Stomach (tissue), 9 donors: ENCODE measurements around the gene IRF2. TPM values are rescaled to one million over a fixed set of nuclear protein-coding genes. Genes with fewer than 3 reads are reported as not detected.

Experiments used
- DNase-seq, 2 donors: peaks; one replicate each; pipeline versions ENCODE4 v3.0.0 to v3.0.0-alpha.2; 2013 to 2019
- H3K27ac ChIP-seq, 5 donors: fragments of 200-600 bp in 4 of 5; sonication (generic) in 4 of 5; one replicate each; pipeline ENCODE4 v1.5.1; 2013 to 2019; ENCODE audit warnings: mild to moderate bottlenecking in 1 of 5, moderate library complexity in 1 of 5
- H3K27me3 ChIP-seq, 3 donors: fragments of 200-600 bp; sonication (generic); one replicate each; pipeline ENCODE4 v1.5.1; 2017 to 2019; ENCODE audit warnings: mixed run types in 1 of 3
- H3K36me3 ChIP-seq, 4 donors: fragments of 200-600 bp; sonication (generic); 1 replicate in 3 of 4; 2 replicates in 1 of 4; pipeline ENCODE4 v1.5.1; 2016 to 2019
- H3K4me1 ChIP-seq, 4 donors: fragments of 200-600 bp; sonication (generic); one replicate each; pipeline ENCODE4 v1.5.1; 2016 to 2019
- H3K4me3 ChIP-seq, 4 donors: fragments of 200-600 bp; sonication (generic) in 3 of 4; one replicate each; pipeline ENCODE4 v1.5.1; 2016 to 2019; ENCODE audit warnings: mild to moderate bottlenecking in 1 of 4
- H3K9me3 ChIP-seq, 4 donors: fragments of 200-600 bp; sonication (generic); one replicate each; pipeline ENCODE4 v1.5.1; 2016 to 2019
- EP300 ChIP-seq: sonication (generic); formaldehyde crosslinking; IDR thresholded peaks from one replicate; pipeline ENCODE4 v1.6.1; 2017; ENCODE audit warnings: antibody characterized with exemption
- POLR2A ChIP-seq, 4 donors: fragments of 450-650 bp; IDR thresholded peaks; one replicate each; pipeline ENCODE4 v1.6.1; 2016; ENCODE audit warnings: antibody characterized with exemption in 4 of 4, control low read depth in 2 of 4, mild to moderate bottlenecking in 1 of 4, moderate library complexity in 1 of 4
- POLR2AphosphoS5 ChIP-seq, 3 donors: sonication (generic); formaldehyde crosslinking; IDR thresholded peaks; one replicate each; pipeline ENCODE4 v1.6.1; 2016; ENCODE audit warnings: antibody characterized with exemption in 3 of 3
- WGBS, 5 donors: extraction: QIAGEN DNeasy Blood & Tissue Kit in 3 of 5; methylation state at CpG; one replicate each; pipeline versions ENCODE4 v1.1.5 to v1.1.7; 2013 to 2018; 5-methylcytosine and 5-hydroxymethylcytosine counted together
- intact Hi-C: fragments of 100-400 bp; cut with DNase I; formaldehyde crosslinking; loops from one replicate; pipeline ENCODE4 v1.15.1; 2023; ENCODE audit warnings: low total_unique reads
- polyA plus RNA-seq, 3 donors: library from polyadenylated mRNA; stranded (reverse); fragments of 200-250 nt; gene quantifications; one replicate each; pipeline ENCODE4 v1.2.3, GENCODE V29; 2013
- total RNA-seq, 5 donors: library from RNA; depleted of rRNA; stranded (reverse); fragments of >200 nt; gene quantifications; one replicate each; pipeline versions ENCODE4 v1.1.0 to v1.2.3, GENCODE V29; 2014 to 2016
- TF ChIP-seq, protein P1 (sequence below), 7 experiments: fragments of 450-650 bp in 4 of 7; fragments of 200-600 bp in 3 of 7; sonication (generic) in 3 of 7; IDR thresholded peaks; one replicate each; pipeline ENCODE4 v1.5.1; 2016 to 2019; ENCODE audit warnings: antibody characterized with exemption in 7 of 7, control low read depth in 2 of 7, mild to moderate bottlenecking in 1 of 7
- donor health status: healthy with polysubstance abuse.
- donor health status: Bipolar disorder and iron deficiency.
- donor health status: healthy.

The IRF2 gene
- total and polyA plus RNA-seq, 8 donors, result 5.5 to 253 (median 29.0) TPM

DNA sequence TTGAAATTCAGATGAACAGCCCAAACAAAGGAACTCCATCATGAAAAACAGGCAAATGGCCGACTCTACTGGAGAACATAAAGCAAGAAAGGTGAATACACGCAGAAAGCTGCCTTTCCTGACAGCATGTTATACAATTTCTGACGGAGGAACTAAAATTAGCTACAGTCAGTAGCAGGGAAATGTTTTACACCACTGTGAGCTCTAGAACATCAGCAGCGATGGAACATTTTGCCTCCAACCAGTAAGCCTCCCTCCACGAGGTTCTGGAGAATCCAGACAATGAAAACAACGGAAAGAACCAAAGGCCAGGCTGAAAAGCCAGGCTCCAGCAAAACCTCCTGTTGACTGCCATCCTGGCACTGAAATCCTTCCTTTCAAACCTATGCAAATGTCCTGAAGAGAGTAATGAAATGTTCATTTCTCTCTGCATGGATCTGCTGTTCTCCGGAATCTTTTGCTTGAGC lies 78.9 kb downstream of the IRF2 start:
- H3K36me3 ChIP-seq, result peaks cover 35 to 97% (median 90%) of the 10 kb centered on the region in 4 donors
- no peak for DNase-seq
- peak overlapping the region in 3 of 5 donors; percentile 63 to 76 (median 70) for H3K27ac ChIP-seq

DNA sequence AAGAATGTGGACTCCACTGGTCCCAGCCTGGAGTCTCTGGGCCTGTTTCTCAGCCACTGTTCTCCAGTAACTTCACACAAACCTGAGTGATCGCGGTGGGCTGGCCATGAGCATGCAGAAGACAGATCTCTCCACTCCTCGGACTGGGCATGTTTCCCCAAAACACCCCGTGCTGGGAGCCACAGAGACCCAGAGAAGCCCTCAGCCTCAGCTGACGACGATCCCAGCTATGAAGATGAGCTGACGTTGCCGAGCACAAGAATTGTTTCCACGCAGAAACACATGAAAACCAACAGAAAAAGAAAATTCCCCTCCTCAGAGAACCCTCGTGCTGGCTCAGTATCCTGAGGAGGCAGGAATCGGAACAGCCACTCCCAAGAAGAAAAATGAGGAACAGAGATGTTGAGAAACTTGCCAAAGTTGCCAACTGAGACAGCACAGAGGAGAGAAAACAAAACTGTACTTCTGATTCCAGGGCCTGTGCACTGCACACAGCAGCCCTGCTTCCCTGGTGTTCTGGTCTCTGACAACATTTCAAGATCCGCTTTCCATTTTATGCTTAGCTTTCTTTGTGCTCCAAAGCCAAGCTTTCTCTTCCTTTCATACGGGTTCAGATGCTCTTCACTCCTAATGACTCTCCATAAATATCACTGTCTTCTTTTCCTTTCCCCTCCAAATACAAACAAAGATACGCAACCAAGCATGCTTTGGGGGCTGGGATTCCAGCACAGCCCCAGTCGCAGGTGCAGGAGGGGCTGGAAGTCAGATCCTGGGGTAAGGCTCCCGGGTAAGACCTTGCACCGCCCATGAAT lies 81.4 kb downstream of the IRF2 start:
- TF ChIP-seq EP300, result no peak
- no peak for TF ChIP-seq POLR2AphosphoS5 (IDR thresholded peaks at IDR 0.05)
- TF ChIP-seq POLR2A (IDR thresholded peaks at IDR 0.05), result no peak
- TF ChIP-seq, protein P1, sequence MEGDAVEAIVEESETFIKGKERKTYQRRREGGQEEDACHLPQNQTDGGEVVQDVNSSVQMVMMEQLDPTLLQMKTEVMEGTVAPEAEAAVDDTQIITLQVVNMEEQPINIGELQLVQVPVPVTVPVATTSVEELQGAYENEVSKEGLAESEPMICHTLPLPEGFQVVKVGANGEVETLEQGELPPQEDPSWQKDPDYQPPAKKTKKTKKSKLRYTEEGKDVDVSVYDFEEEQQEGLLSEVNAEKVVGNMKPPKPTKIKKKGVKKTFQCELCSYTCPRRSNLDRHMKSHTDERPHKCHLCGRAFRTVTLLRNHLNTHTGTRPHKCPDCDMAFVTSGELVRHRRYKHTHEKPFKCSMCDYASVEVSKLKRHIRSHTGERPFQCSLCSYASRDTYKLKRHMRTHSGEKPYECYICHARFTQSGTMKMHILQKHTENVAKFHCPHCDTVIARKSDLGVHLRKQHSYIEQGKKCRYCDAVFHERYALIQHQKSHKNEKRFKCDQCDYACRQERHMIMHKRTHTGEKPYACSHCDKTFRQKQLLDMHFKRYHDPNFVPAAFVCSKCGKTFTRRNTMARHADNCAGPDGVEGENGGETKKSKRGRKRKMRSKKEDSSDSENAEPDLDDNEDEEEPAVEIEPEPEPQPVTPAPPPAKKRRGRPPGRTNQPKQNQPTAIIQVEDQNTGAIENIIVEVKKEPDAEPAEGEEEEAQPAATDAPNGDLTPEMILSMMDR (IDR thresholded peaks at IDR 0.05), result no peak
- no peaks in the 10 kb centered on the region for H3K27me3 ChIP-seq
- H3K4me3 ChIP-seq, result no peak overlapping the region
- peak overlapping the region in 4 of 5 donors; percentile 33 to 76 (median 55) for H3K27ac ChIP-seq
- no peaks in the 10 kb centered on the region for H3K9me3 ChIP-seq
- no peak for DNase-seq
- H3K4me1 ChIP-seq, result peaks cover 4 to 55% (median 15%) of the 10 kb centered on the region in 4 donors
- intact Hi-C loops, result no loop called here
- 77 to 89% (median 85%) methylated on average over 16 to 17 of the region's 17 CpGs for WGBS, 5 donors
- peaks cover 45 to 98% (median 95%) of the 10 kb centered on the region in 4 donors for H3K36me3 ChIP-seq

More for the DNA sequence above, 78.9 kb downstream of the IRF2 start:
- intact Hi-C loops, result no loop called here
- Histone ChIP-seq H3K4me1 (peaks cover 7 to 66% (median 26%) of the 10 kb centered on the region in 4 donors), H3K27me3 (no peaks in the 10 kb centered on the region), H3K9me3 (no peaks in the 10 kb centered on the region), H3K4me3 (no peak overlapping the region)
- TF ChIP-seq, protein P1 (IDR thresholded peaks at IDR 0.05), result no peak
- TF ChIP-seq EP300, result peak; percentile 86
- TF ChIP-seq POLR2AphosphoS5 (IDR thresholded peaks at IDR 0.05), result peak in 1 of 3 donors; percentile 68
- WGBS, 5 donors, result 64 to 86% (median 78%) methylated on average over 7 of the region's 7 CpGs

DNA sequence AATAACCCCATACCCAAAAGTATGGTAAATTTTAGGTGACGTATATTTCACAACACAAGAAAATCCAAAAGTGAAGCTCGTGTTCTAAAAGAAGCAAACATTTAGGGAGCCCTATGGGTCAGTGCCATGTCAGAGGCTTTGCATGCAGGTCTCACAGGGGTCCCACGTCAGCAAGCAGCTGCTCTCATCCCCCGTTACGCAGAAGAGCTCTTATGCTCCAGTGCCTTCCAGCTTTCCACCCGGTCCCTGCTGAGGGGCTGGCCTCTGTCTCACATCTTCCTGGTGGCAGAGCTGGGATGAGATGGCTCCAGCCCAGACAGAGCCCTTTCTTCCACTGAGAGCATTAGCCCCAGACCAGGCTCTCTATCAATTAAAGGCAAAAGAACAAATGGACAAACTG lies 82.0 kb downstream of the IRF2 start:
- Histone ChIP-seq H3K4me3 (no peak overlapping the region), H3K27me3 (no peaks in the 10 kb centered on the region), H3K27ac (peak overlapping the region in 4 of 5 donors; percentile 33 to 76 (median 55)), H3K9me3 (no peaks in the 10 kb centered on the region), H3K4me1 (peaks cover 0 to 50% (median 11%) of the 10 kb centered on the region in 4 donors), H3K36me3 (peaks cover 43 to 98% (median 95%) of the 10 kb centered on the region in 4 donors)
- no peak for DNase-seq
- TF ChIP-seq POLR2AphosphoS5 (IDR thresholded peaks at IDR 0.05), result no peak
- intact Hi-C loops, result no loop called here
- WGBS, 5 donors, result 87 to 93% (median 92%) methylated on average over 6 of the region's 6 CpGs

DNA sequence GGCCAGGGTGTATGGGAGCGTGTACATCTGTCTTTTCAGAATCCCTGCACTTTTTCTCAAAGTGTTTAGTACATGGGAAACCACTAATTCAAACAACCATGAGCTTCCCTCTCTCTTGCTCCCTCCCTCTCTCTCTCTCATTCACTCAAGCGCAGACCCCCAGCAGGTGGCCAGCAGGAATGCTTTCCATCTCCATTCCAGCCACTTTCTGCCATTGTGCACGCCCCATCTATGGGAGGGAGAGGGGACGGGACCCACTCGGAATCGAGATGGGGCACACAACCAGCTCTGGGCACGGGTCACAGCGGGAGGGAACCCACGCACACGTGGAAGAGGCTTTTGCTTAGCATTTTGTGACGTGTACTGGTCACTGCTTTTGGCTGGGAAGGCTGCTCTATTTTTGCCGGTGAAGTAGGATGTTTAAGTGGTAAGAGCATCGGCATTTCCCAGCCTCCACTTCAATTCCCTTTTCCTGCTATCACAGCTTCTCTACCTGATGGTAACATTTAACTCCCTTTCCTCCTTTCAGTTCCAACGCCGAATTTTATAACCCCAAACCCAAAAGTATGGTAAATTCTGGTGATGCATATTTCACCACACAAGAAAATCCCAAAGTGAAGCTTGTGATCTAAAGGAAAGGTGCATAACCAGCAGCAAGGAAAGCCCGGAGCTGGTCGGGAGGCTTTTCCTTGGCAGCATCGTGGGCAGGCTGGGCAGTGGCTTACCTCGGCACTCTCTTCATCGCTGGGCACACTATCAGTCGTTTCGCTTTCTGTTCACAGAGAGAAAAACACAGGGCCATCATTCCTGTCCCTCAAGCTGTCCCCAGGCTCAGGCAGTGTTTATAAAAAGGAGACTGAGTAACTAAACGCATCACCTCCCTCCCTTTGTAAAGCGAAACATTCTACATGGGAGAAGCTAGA lies 84.1 kb downstream of the IRF2 start:
- Histone ChIP-seq H3K9me3 (no peaks in the 10 kb centered on the region), H3K36me3 (peaks cover 43 to 86% (median 82%) of the 10 kb centered on the region in 4 donors), H3K4me1 (peaks cover 20 to 51% (median 21%) of the 10 kb centered on the region in 4 donors), H3K27ac (peak overlapping the region in 3 of 5 donors; percentile 11 to 44 (median 41)), H3K27me3 (no peaks in the 10 kb centered on the region), H3K4me3 (no peak overlapping the region)
- no peak for TF ChIP-seq POLR2AphosphoS5 (IDR thresholded peaks at IDR 0.05)
- TF ChIP-seq EP300, result no peak
- TF ChIP-seq, protein P1 (IDR thresholded peaks at IDR 0.05), result no peak
- TF ChIP-seq POLR2A (IDR thresholded peaks at IDR 0.05), result no peak
- 77 to 90% (median 83%) methylated on average over 23 to 24 of the region's 24 CpGs for WGBS, 5 donors
- intact Hi-C loops, result no loop called here
- DNase-seq, result no peak
